Ovary (tissue), 9 donors: ENCODE measurements around the gene DYRK1A. TPM values are rescaled to one million over a fixed set of nuclear protein-coding genes. Genes with fewer than 3 reads are reported as not detected.

Experiments used
- DNase-seq, 5 donors: peaks; one replicate each; pipeline ENCODE4 v3.0.0-alpha.2; 2019 to 2020
- H3K27ac ChIP-seq, 2 donors: fragments of 200-600 bp; one replicate each; pipeline versions ENCODE4 v1.5.1 to v1.8.0; 2019 to 2022
- H3K27me3 ChIP-seq: fragments of 200-600 bp; one replicate; pipeline ENCODE4 v1.8.0; 2022
- H3K36me3 ChIP-seq: fragments of 200-600 bp; sonication (generic); one replicate; pipeline ENCODE4 v1.5.1; 2019
- H3K4me1 ChIP-seq: one replicate; pipeline ENCODE4 v1.8.1; 2013; ENCODE audit warnings: mild to moderate bottlenecking, moderate library complexity; ENCODE audit not compliant: insufficient read depth
- H3K4me3 ChIP-seq: fragments of 200-600 bp; sonication (generic); one replicate; pipeline ENCODE4 v1.5.1; 2017
- H3K9me3 ChIP-seq, 2 donors: fragments of 200-600 bp in 1 of 2; sonication (generic) in 1 of 2; one replicate each; pipeline versions ENCODE4 v1.5.1 to v1.8.1; 2013 to 2019; ENCODE audit warnings: mild to moderate bottlenecking in 1 of 2, moderate library complexity in 1 of 2
- CTCF ChIP-seq, 3 donors: fragments of 450-650 bp in 2 of 3; fragments of 200-600 bp in 1 of 3; IDR thresholded peaks; one replicate each; pipeline versions ENCODE4 v1.5.1 to v1.8.0; 2016 to 2022; ENCODE audit warnings: antibody characterized with exemption in 3 of 3, mild to moderate bottlenecking in 1 of 3
- EP300 ChIP-seq: sonication (generic); formaldehyde crosslinking; IDR thresholded peaks from one replicate; pipeline ENCODE4 v1.6.1; 2017; ENCODE audit warnings: antibody characterized with exemption
- POLR2A ChIP-seq: fragments of 450-650 bp; IDR thresholded peaks from one replicate; pipeline ENCODE4 v1.6.1; 2017; ENCODE audit warnings: antibody characterized with exemption, mild to moderate bottlenecking, moderate library complexity
- WGBS, 3 donors: extraction: QIAGEN DNeasy Blood & Tissue Kit in 1 of 3; methylation state at CpG; one replicate each; pipeline versions ENCODE4 v1.1.5 to v1.1.7; 2013 to 2017; 5-methylcytosine and 5-hydroxymethylcytosine counted together
- intact Hi-C, 4 donors: fragments of 100-400 bp; cut with DNase I; formaldehyde crosslinking; loops; one replicate each; pipeline versions ENCODE4 v1.11.0 to v1.15.1; 2022 to 2023
- polyA plus RNA-seq, 2 donors: library from polyadenylated mRNA; stranded (reverse); fragments of 200-250 nt in 1 of 2; fragments of 350-450 nt in 1 of 2; fragmentation: Illumina TruSeq in 1 of 2; extraction: RNeasy Lipid Tissue Mini Kit (QIAGEN cat#74804) in 1 of 2; gene quantifications; one replicate each; pipeline ENCODE4 v1.2.3, GENCODE V29; 2013 to 2014
- total RNA-seq, 7 donors: library from RNA; depleted of rRNA in 2 of 7; stranded (reverse); fragments of >200 nt in 2 of 7; fragmentation: NEBNext Ultra II Directional in 3 of 7; extraction: Animal tissue kit (Norgen Biotek cat#: 25700) in 3 of 7; gene quantifications; one replicate each; pipeline versions ENCODE4 v1.1.0 to v1.2.4, GENCODE V29; 2016 to 2023
- donor health status: DM: no; HTN: no; CAD: no; lungs with moderate emphysema.
- donor health status: DM: no; HTN: no; CAD: no.
- donor health status: Bipolar disorder and iron deficiency.
- donor health status: DM: yes; HTN: yes; CAD: no.
- donor health status: DM: no; HTN: no; CAD: no.
- donor health status: DM: yes; HTN: yes; CAD: no.

The DYRK1A gene
- total and polyA plus RNA-seq, 9 donors = 30.9 to 89.0 (median 73.9) TPM

GRCh38 chr21:37436174-37436573, 69.6 kb downstream of the DYRK1A start:
- intact Hi-C loops = no loop called here
- no peaks in the 10 kb centered on the region for H3K9me3 ChIP-seq
- no peak overlapping the region for H3K27ac ChIP-seq
- H3K4me1 ChIP-seq = peaks cover 7% of the 10 kb centered on the region
- DNase-seq = no peak
- H3K36me3 ChIP-seq = no peaks in the 10 kb centered on the region
- H3K27me3 ChIP-seq = no peaks in the 10 kb centered on the region
- TF ChIP-seq EP300 (no peak), CTCF (IDR thresholded peaks at IDR 0.05) (no peak), POLR2A (no peak)
- 53 to 62% (median 56%) methylated on average over 2 of the region's 2 CpGs for WGBS, 3 donors
- H3K4me3 ChIP-seq = no peak overlapping the region

GRCh38 chr21:37437376-37438080, 71.0 kb downstream of the DYRK1A start:
- 35 to 54% (median 50%) methylated on average over 1 of the region's 1 CpG for WGBS, 3 donors
- Histone ChIP-seq H3K27ac (no peak overlapping the region), H3K36me3 (no peaks in the 10 kb centered on the region), H3K4me3 (no peak overlapping the region), H3K9me3 (no peaks in the 10 kb centered on the region), H3K4me1 (peaks cover 4% of the 10 kb centered on the region), H3K27me3 (no peaks in the 10 kb centered on the region)
- intact Hi-C loops = no loop called here
- DNase-seq = no peak
- TF ChIP-seq CTCF (IDR thresholded peaks at IDR 0.05) (no peak), EP300 (no peak), POLR2A (no peak)

GRCh38 chr21:37443683-37444082, 77.1 kb downstream of the DYRK1A start:
- Histone ChIP-seq H3K4me1 (peaks cover 19% of the 10 kb centered on the region), H3K36me3 (no peaks in the 10 kb centered on the region), H3K27me3 (no peaks in the 10 kb centered on the region), H3K9me3 (no peaks in the 10 kb centered on the region), H3K4me3 (no peak overlapping the region), H3K27ac (no peak overlapping the region)
- 84 to 90% (median 85%) methylated on average over 4 of the region's 4 CpGs for WGBS, 3 donors
- no peak for DNase-seq
- TF ChIP-seq CTCF (IDR thresholded peaks at IDR 0.05) (no peak), EP300 (no peak), POLR2A (no peak)
- intact Hi-C loops = no loop called here

GRCh38 chr21:37445228-37445627, 78.7 kb downstream of the DYRK1A start:
- H3K4me3 ChIP-seq = no peak overlapping the region
- no peaks in the 10 kb centered on the region for H3K36me3 ChIP-seq
- 9 to 17% (median 9%) methylated on average over 5 of the region's 5 CpGs for WGBS, 3 donors
- no peaks in the 10 kb centered on the region for H3K9me3 ChIP-seq
- intact Hi-C loops = no loop called here
- H3K27me3 ChIP-seq = no peaks in the 10 kb centered on the region
- TF ChIP-seq CTCF (IDR thresholded peaks at IDR 0.05) (no peak), EP300 (no peak), POLR2A (no peak)
- peaks cover 20% of the 10 kb centered on the region for H3K4me1 ChIP-seq
- no peak overlapping the region for H3K27ac ChIP-seq
- DNase-seq = peak in 1 of 5 donors; percentile 44
